ENCODE results near the gene PDZD2.

The PDZD2 gene

GRCh38 chr5:31888564-31888963, 249.6 kb downstream of the PDZD2 start:
- TF ChIP-seq ZFX (IDR thresholded peaks at IDR 0.05; ENCODE audit: borderline replicate concordance) (no peak), CTCF (IDR thresholded peaks at IDR 0.05) (no peak)
- H3K27ac ChIP-seq: no peak overlapping the region

GRCh38 chr5:31889001-31889561, 250.2 kb downstream of the PDZD2 start:
- no peak overlapping the region for H3K27ac ChIP-seq
- TF ChIP-seq CTCF (IDR thresholded peaks at IDR 0.05): no peak
- no peak for TF ChIP-seq ZFX (IDR thresholded peaks at IDR 0.05; ENCODE audit: borderline replicate concordance)

GRCh38 chr5:31890046-31890445, 251.1 kb downstream of the PDZD2 start:
- H3K27ac ChIP-seq: no peak overlapping the region
- TF ChIP-seq ZFX (IDR thresholded peaks at IDR 0.05; ENCODE audit: borderline replicate concordance): no peak
- no peak for TF ChIP-seq CTCF (IDR thresholded peaks at IDR 0.05)

GRCh38 chr5:31894141-31894540, 255.2 kb downstream of the PDZD2 start:
- TF ChIP-seq ZFX (IDR thresholded peaks at IDR 0.05; ENCODE audit: borderline replicate concordance) (no peak), CTCF (IDR thresholded peaks at IDR 0.05) (no peak)
- H3K27ac ChIP-seq: no peak overlapping the region

GRCh38 chr5:31895199-31895820, 256.4 kb downstream of the PDZD2 start:
- no peak for TF ChIP-seq ZFX (IDR thresholded peaks at IDR 0.05; ENCODE audit: borderline replicate concordance)
- no peak for TF ChIP-seq CTCF (IDR thresholded peaks at IDR 0.05)
- no peak overlapping the region for H3K27ac ChIP-seq

- H3K27ac ChIP-seq: no peak overlapping the region
- TF ChIP-seq CTCF (IDR thresholded peaks at IDR 0.05): no peak
- no peak for TF ChIP-seq ZFX (IDR thresholded peaks at IDR 0.05; ENCODE audit: borderline replicate concordance)
Observed at GRCh38 chr5:31898036-31898632, 259.2 kb downstream of the PDZD2 start.

- TF ChIP-seq CTCF (IDR thresholded peaks at IDR 0.05) (no peak), ZFX (IDR thresholded peaks at IDR 0.05; ENCODE audit: borderline replicate concordance) (no peak)
Observed at GRCh38 chr5:31900296-31900865, 261.4 kb downstream of the PDZD2 start.

More at GRCh38 chr5:31900296-31900865, 261.4 kb downstream of the PDZD2 start:
- H3K27ac ChIP-seq: no peak overlapping the region

All from 22Rv1 (cell line).